HepG2 (cell line): ENCODE data around the gene TGFA. TPM values are rescaled to one million over a fixed set of nuclear protein-coding genes. Genes with fewer than 3 reads are reported as not detected.

Experiments used
- ATAC-seq: fragments of 200-7000 bp; cut with Tn5 transposase; 3 replicates; pipeline ENCODE4 v1.9.1; 2020; ENCODE audit warnings: mild to moderate bottlenecking, moderate library complexity
- BruUV-seq: library from RNA; stranded (reverse); fragments of 400-500 nt; replicated peaks from 2 replicates; lab custom pipeline; 2021; lab: Mats Ljungman, UMichigan
- CTCF ChIA-PET: fragments of 300-600 bp; formaldehyde crosslinking; extraction: SDS; loops from one replicate; lab custom pipeline; 2021; ENCODE audit warnings: low total read pairs, inconsistent platforms, low intra/inter-chr PET ratio; lab: Yijun Ruan, JAX
- POLR2A ChIA-PET: fragments of 350-600 bp; sonication (Branson Sonifier 250); formaldehyde crosslinking; loops from one replicate; lab custom pipeline; 2020; ENCODE audit warnings: antibody characterized with exemption, inconsistent platforms; lab: Yijun Ruan, JAX
- DNase-seq: peaks from one replicate; pipeline ENCODE4 v3.0.0-alpha.2; 2015; ENCODE audit warnings: low spot score
- FAIRE-seq: peaks from 3 replicates; lab custom pipeline; 2011; peaks lifted over from hg19 to GRCh38; lab: Jason Lieb, UNC
- H2AFZ ChIP-seq: one replicate; pipeline ENCODE4 v1.6.1; 2011; ENCODE audit warnings: low read length, inconsistent platforms
- H3K27ac ChIP-seq: fragments of 300-600 bp; 3 replicates; pipeline ENCODE4 v1.8.0; 2011; ENCODE audit warnings: mixed run types, mild to moderate bottlenecking, mixed read lengths, low read length, inconsistent platforms; ENCODE audit not compliant: insufficient read depth; ENCODE audit errors: extremely low read length
- H3K27me3 ChIP-seq, 2 experiments: fragments of 200-600 bp in 1 of 2; 2 replicates in 1 of 2; 3 replicates in 1 of 2; pipeline versions ENCODE4 v1.6.0 to v1.8.0; 2011; ENCODE audit warnings: low read length in 2 of 2, mild to moderate bottlenecking in 2 of 2, moderate library complexity in 2 of 2, inconsistent platforms in 1 of 2; ENCODE audit not compliant: insufficient read depth in 2 of 2, control insufficient read depth in 1 of 2
- H3K36me3 ChIP-seq, 2 experiments: fragments of 200-600 bp in 1 of 2; replicated peaks in 1 of 2; 2 replicates in 1 of 2; 3 replicates in 1 of 2; pipeline versions ENCODE4 v1.5.1 to v1.8.0; 2011; ENCODE audit warnings: low read length in 2 of 2, inconsistent platforms in 1 of 2; ENCODE audit not compliant: insufficient read depth in 2 of 2, control insufficient read depth in 1 of 2
- H3K4me1 ChIP-seq: 2 replicates; pipeline ENCODE4 v1.5.1; 2012; ENCODE audit warnings: low read length, inconsistent platforms; ENCODE audit not compliant: insufficient read depth
- H3K4me2 ChIP-seq: 2 replicates; pipeline ENCODE4 v1.6.0; 2011; ENCODE audit warnings: low read depth, low read length, inconsistent platforms
- H3K4me3 ChIP-seq, 3 experiments: fragments of 200-600 bp in 1 of 3; sonication (generic), shearing (Covaris generic) in 1 of 3; replicated peaks in 1 of 3; 2 replicates each; pipeline ENCODE4 v1.5.1; 2011 to 2016; ENCODE audit warnings: low read length in 3 of 3, inconsistent platforms in 2 of 3, low read depth in 2 of 3, mild to moderate bottlenecking in 2 of 3, control low read depth in 1 of 3, mixed read lengths in 1 of 3; ENCODE audit not compliant: insufficient read depth in 1 of 3
- H3K79me2 ChIP-seq: one replicate; pipeline ENCODE4 v1.6.1; 2011; ENCODE audit warnings: low read length, inconsistent platforms; ENCODE audit not compliant: insufficient read depth
- H3K9ac ChIP-seq: 2 replicates; pipeline ENCODE4 v1.6.0; 2011; ENCODE audit warnings: mild to moderate bottlenecking, low read depth, low read length, inconsistent platforms; ENCODE audit not compliant: insufficient read depth
- H3K9me3 ChIP-seq: 2 replicates; pipeline ENCODE4 v1.5.1; 2012; ENCODE audit warnings: mild to moderate bottlenecking, low read length
- H4K20me1 ChIP-seq: 2 replicates; pipeline ENCODE4 v1.6.0; 2011; ENCODE audit warnings: inconsistent platforms, mild to moderate bottlenecking, low read length, moderate library complexity; ENCODE audit not compliant: insufficient read depth
- ARNT ChIP-seq: fragments of 450-650 bp; IDR thresholded peaks from 2 replicates; pipeline ENCODE4 v1.6.1; 2017
- MTA3 ChIP-seq: sonication (generic); formaldehyde crosslinking; IDR thresholded peaks from 2 replicates; pipeline ENCODE4 v1.4.0; 2020; ENCODE audit warnings: missing genetic modification reagents
- TRIM24 ChIP-seq: sonication (generic); formaldehyde crosslinking; IDR thresholded peaks from 2 replicates; pipeline ENCODE4 v1.8.0; 2022; ENCODE audit warnings: mild to moderate bottlenecking, missing genetic modification reagents
- ZBTB1 ChIP-seq: sonication (generic); formaldehyde crosslinking; IDR thresholded peaks from 2 replicates; pipeline ENCODE4 v1.4.0; 2020; ENCODE audit warnings: missing genetic modification reagents, borderline replicate concordance
- ZBTB4 ChIP-seq: sonication (generic); formaldehyde crosslinking; IDR thresholded peaks from 2 replicates; pipeline ENCODE4 v1.4.0; 2020; ENCODE audit warnings: missing genetic modification reagents, mild to moderate bottlenecking, borderline replicate concordance
- ZNF557 ChIP-seq: sonication (generic); formaldehyde crosslinking; IDR thresholded peaks from 2 replicates; pipeline ENCODE4 v1.4.0; 2020; ENCODE audit warnings: missing genetic modification reagents
- ZNF564 ChIP-seq: sonication (generic); formaldehyde crosslinking; IDR thresholded peaks from 2 replicates; pipeline ENCODE4 v1.8.1; 2023; ENCODE audit warnings: mild to moderate bottlenecking, missing genetic modification reagents
- ZNF572 ChIP-seq: sonication (generic); formaldehyde crosslinking; IDR thresholded peaks from 2 replicates; pipeline ENCODE4 v1.5.1; 2020; ENCODE audit warnings: mild to moderate bottlenecking, missing genetic modification reagents
- ZNF746 ChIP-seq: sonication (generic); formaldehyde crosslinking; IDR thresholded peaks from 2 replicates; pipeline ENCODE4 v1.8.0; 2022; ENCODE audit warnings: mild to moderate bottlenecking, missing genetic modification reagents
- ZNF816 ChIP-seq: sonication (generic); formaldehyde crosslinking; IDR thresholded peaks from 2 replicates; pipeline ENCODE4 v1.8.0; 2022; ENCODE audit warnings: missing genetic modification reagents, mild to moderate bottlenecking, borderline replicate concordance
- ZSCAN29 ChIP-seq: sonication (generic); formaldehyde crosslinking; conservative IDR thresholded peaks from 2 replicates; pipeline ENCODE4 v1.4.0; 2020; ENCODE audit warnings: mild to moderate bottlenecking, missing genetic modification reagents
- WGBS: methylation state at CpG from one replicate; pipeline ENCODE4 v1.1.6; 2017; ENCODE audit warnings: low lambda C conversion rate; 5-methylcytosine and 5-hydroxymethylcytosine counted together
- in situ Hi-C: cut with HindIII; loops from 2 replicates; pipeline ENCODE4 v1.10.0; 2017; ENCODE audit warnings: low pct_unique_long_range_greater_than_20kb; ENCODE audit not compliant: extremely low pct_ligation_motif_present
- intact Hi-C: fragments of 100-400 bp; cut with micrococcal nuclease; formaldehyde crosslinking; loops from one replicate; pipeline ENCODE4 v1.10.0; 2022; ENCODE audit not compliant: unreplicated experiment
- polyA plus RNA-seq, 8 experiments: library from polyadenylated mRNA; depleted of rRNA in 3 of 8; stranded (reverse) in 7 of 8; unstranded in 1 of 8; fragments of >200 nt; fragmentation: Illumina TruSeq in 4 of 8; extraction: Trizol in 4 of 8; gene quantifications; 2 replicates each; pipeline versions ENCODE4 v1.2.1 to v1.2.3, GENCODE V29; 2011 to 2016; ENCODE audit warnings: low read depth in 4 of 8, missing spikeins in 1 of 8, mixed read lengths in 1 of 8; ENCODE audit not compliant: insufficient read depth in 1 of 8
- total RNA-seq, 5 experiments: library from RNA; depleted of rRNA; stranded (reverse); fragments of >200 nt; fragmentation: Illumina TruSeq; extraction: Trizol; gene quantifications; 2 replicates each; pipeline ENCODE4 v1.2.3, GENCODE V29; 2016; ENCODE audit warnings: low read depth in 1 of 5
- TF ChIP-seq, protein P1 (sequence below): sonication (generic); formaldehyde crosslinking; IDR thresholded peaks from 2 replicates; pipeline ENCODE4 v1.4.0; 2020; ENCODE audit warnings: mild to moderate bottlenecking, missing genetic modification reagents, borderline replicate concordance

Gene TGFA
- total and polyA plus RNA-seq, 2 of the 13 experiments (the other 11 are each of a cell fraction or from before 2014, with no cell fraction given), result 7.8 to 15.3 TPM

GRCh38 chr2:70411483-70412125 lies 142.0 kb downstream of the TGFA start:
- Histone ChIP-seq H2AFZ (no peak overlapping the region), H3K36me3 (no peaks in the 10 kb centered on the region), H3K27ac (no peak overlapping the region), H3K79me2 (no peaks in the 10 kb centered on the region), H3K4me3 (no peak overlapping the region), H3K4me1 (peaks cover 18% of the 10 kb centered on the region), H3K27me3 (peaks cover 0 to 35% of the 10 kb centered on the region in 2 experiments; a peak in 3 of 5 replicates), H3K4me2 (peak overlapping the region; percentile 33; the same call in 1 of the 2 replicates), H4K20me1 (no peaks in the 10 kb centered on the region), H3K9me3 (no peaks in the 10 kb centered on the region), H3K9ac (no peak overlapping the region)
- BruUV-seq, result no TSS peak
- WGBS, result 27% methylated on average over 6 of the region's 6 CpGs
- intact Hi-C loops (no loop called here), in situ Hi-C loops (no loop called here)
- DNase-seq, result no peak
- ChIA-PET CTCF (no interaction called here), POLR2A (no interaction called here)
- peak; percentile 86 for ATAC-seq
- TF ChIP-seq ZNF557 (no peak), ZSCAN29 (CRISPR knock-in tag) (no peak), ZBTB1 (CRISPR knock-in tag) (no peak), ZNF564 (CRISPR knock-in tag) (no peak), ZNF816 (CRISPR knock-in tag) (no peak), ZNF572 (CRISPR knock-in tag) (no peak), ZBTB4 (no peak), ARNT (no peak), ZNF746 (CRISPR knock-in tag) (no peak), TRIM24 (no peak), MTA3 (no peak)
- TF ChIP-seq, protein P1, sequence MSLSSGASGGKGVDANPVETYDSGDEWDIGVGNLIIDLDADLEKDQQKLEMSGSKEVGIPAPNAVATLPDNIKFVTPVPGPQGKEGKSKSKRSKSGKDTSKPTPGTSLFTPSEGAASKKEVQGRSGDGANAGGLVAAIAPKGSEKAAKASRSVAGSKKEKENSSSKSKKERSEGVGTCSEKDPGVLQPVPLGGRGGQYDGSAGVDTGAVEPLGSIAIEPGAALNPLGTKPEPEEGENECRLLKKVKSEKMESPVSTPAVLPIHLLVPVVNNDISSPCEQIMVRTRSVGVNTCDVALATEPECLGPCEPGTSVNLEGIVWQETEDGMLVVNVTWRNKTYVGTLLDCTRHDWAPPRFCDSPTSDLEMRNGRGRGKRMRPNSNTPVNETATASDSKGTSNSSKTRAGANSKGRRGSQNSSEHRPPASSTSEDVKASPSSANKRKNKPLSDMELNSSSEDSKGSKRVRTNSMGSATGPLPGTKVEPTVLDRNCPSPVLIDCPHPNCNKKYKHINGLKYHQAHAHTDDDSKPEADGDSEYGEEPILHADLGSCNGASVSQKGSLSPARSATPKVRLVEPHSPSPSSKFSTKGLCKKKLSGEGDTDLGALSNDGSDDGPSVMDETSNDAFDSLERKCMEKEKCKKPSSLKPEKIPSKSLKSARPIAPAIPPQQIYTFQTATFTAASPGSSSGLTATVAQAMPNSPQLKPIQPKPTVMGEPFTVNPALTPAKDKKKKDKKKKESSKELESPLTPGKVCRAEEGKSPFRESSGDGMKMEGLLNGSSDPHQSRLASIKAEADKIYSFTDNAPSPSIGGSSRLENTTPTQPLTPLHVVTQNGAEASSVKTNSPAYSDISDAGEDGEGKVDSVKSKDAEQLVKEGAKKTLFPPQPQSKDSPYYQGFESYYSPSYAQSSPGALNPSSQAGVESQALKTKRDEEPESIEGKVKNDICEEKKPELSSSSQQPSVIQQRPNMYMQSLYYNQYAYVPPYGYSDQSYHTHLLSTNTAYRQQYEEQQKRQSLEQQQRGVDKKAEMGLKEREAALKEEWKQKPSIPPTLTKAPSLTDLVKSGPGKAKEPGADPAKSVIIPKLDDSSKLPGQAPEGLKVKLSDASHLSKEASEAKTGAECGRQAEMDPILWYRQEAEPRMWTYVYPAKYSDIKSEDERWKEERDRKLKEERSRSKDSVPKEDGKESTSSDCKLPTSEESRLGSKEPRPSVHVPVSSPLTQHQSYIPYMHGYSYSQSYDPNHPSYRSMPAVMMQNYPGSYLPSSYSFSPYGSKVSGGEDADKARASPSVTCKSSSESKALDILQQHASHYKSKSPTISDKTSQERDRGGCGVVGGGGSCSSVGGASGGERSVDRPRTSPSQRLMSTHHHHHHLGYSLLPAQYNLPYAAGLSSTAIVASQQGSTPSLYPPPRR, result no peak
- FAIRE-seq, result no peak
